ENCODE measurements around the gene KLHL29.

KLHL29 gene

DNA sequence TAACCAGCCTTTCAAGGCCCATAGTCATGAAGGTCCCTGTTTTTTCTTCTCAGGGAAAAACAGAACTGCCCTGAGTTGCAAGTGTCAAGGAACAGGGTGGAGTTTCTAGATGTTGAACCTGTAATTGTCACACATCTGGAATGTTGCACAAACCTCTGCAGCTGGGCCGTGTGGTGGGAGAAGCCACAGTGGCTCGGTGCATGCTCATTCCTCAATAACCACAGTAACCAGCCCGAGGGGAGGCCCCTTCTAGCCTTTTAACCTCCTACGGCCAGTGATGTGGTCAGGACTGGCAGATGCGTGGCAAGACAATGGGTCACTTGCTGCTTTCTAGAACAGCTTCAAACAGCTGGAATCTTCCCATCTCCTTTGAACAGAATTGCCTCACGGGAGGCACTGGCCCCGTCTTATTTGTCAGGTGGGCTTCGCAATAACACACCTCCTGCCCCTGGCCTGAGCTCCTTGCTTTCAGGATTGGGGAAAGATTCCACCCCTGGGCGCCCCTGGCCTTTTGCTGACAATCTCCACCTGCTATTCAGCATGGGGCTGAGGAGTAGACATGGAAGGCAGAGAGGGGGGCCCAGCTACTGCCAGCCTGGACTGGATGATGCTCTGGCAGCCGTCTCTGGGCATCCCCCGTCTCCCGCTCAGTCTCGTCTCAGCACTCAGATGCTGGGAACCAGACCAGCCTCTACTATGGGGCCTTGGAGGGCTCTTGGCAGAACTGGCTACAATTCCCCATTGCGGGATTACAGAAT is 102.9 kb downstream of the KLHL29 start:
- H3K9ac ChIP-seq (ENCODE audit: low read length): no peak overlapping the region
- no peaks in the 10 kb centered on the region for H3K9me2 ChIP-seq (replicated peaks; ENCODE audit: insufficient read depth, low read length)
- H3K9me3 ChIP-seq (replicated peaks; ENCODE audit: insufficient read depth, low read length): no peaks in the 10 kb centered on the region
- H3F3A ChIP-seq (ENCODE audit: insufficient read depth, low read length): no peaks in the 10 kb centered on the region
- no peak for DNase-seq
- TF ChIP-seq EZH2phosphoT487 (IDR thresholded peaks at IDR 0.05; ENCODE audit: low read length) (no peak), EZH2 (optimal IDR thresholded peaks at IDR 0.05; ENCODE audit: low read depth, low read length) (no peak)
- TF ChIP-seq, protein P1, sequence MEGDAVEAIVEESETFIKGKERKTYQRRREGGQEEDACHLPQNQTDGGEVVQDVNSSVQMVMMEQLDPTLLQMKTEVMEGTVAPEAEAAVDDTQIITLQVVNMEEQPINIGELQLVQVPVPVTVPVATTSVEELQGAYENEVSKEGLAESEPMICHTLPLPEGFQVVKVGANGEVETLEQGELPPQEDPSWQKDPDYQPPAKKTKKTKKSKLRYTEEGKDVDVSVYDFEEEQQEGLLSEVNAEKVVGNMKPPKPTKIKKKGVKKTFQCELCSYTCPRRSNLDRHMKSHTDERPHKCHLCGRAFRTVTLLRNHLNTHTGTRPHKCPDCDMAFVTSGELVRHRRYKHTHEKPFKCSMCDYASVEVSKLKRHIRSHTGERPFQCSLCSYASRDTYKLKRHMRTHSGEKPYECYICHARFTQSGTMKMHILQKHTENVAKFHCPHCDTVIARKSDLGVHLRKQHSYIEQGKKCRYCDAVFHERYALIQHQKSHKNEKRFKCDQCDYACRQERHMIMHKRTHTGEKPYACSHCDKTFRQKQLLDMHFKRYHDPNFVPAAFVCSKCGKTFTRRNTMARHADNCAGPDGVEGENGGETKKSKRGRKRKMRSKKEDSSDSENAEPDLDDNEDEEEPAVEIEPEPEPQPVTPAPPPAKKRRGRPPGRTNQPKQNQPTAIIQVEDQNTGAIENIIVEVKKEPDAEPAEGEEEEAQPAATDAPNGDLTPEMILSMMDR (IDR thresholded peaks at IDR 0.05; ENCODE audit: low read length): no peak
- H3K79me2 ChIP-seq (ENCODE audit: low read length): no peaks in the 10 kb centered on the region
- H3K27ac ChIP-seq (ENCODE audit: low read length): no peak overlapping the region
- no peak overlapping the region for H3K4me2 ChIP-seq (ENCODE audit: low read depth, low read length)
- no peak overlapping the region for H2AFZ ChIP-seq (ENCODE audit: low read length)
- no peaks in the 10 kb centered on the region for H3K27me3 ChIP-seq (replicated peaks; ENCODE audit: insufficient read depth, low read length)
- H3K4me1 ChIP-seq (ENCODE audit: low read length): no peaks in the 10 kb centered on the region
- H3K36me3 ChIP-seq (replicated peaks; ENCODE audit: insufficient read depth, low read length): no peaks in the 10 kb centered on the region
- H4K20me1 ChIP-seq (ENCODE audit: insufficient read depth, low read length): no peaks in the 10 kb centered on the region
- no peak overlapping the region for H3K4me3 ChIP-seq (ENCODE audit: low read length)

GRCh38 chr2:23488584-23488983 is 103.6 kb downstream of the KLHL29 start:
- Histone ChIP-seq H2AFZ (ENCODE audit: low read length) (no peak overlapping the region), H4K20me1 (ENCODE audit: insufficient read depth, low read length) (no peaks in the 10 kb centered on the region), H3K79me2 (ENCODE audit: low read length) (no peaks in the 10 kb centered on the region), H3K9ac (ENCODE audit: low read length) (no peak overlapping the region), H3K4me1 (ENCODE audit: low read length) (no peaks in the 10 kb centered on the region), H3K27ac (ENCODE audit: low read length) (no peak overlapping the region), H3K27me3 (replicated peaks; ENCODE audit: insufficient read depth, low read length) (no peaks in the 10 kb centered on the region), H3K4me2 (ENCODE audit: low read depth, low read length) (no peak overlapping the region), H3F3A (ENCODE audit: insufficient read depth, low read length) (no peaks in the 10 kb centered on the region), H3K36me3 (replicated peaks; ENCODE audit: insufficient read depth, low read length) (no peaks in the 10 kb centered on the region), H3K9me2 (replicated peaks; ENCODE audit: insufficient read depth, low read length) (no peaks in the 10 kb centered on the region), H3K4me3 (ENCODE audit: low read length) (no peak overlapping the region), H3K9me3 (replicated peaks; ENCODE audit: insufficient read depth, low read length) (no peaks in the 10 kb centered on the region)
- DNase-seq: no peak
- TF ChIP-seq, protein P1 (IDR thresholded peaks at IDR 0.05; ENCODE audit: low read length): no peak
- no peak for TF ChIP-seq EZH2phosphoT487 (IDR thresholded peaks at IDR 0.05; ENCODE audit: low read length)
- TF ChIP-seq EZH2 (optimal IDR thresholded peaks at IDR 0.05; ENCODE audit: low read depth, low read length): no peak

- Histone ChIP-seq H3K9me3 (replicated peaks; ENCODE audit: insufficient read depth, low read length) (no peaks in the 10 kb centered on the region), H3K36me3 (replicated peaks; ENCODE audit: insufficient read depth, low read length) (no peaks in the 10 kb centered on the region), H4K20me1 (ENCODE audit: insufficient read depth, low read length) (no peaks in the 10 kb centered on the region), H3K9me2 (replicated peaks; ENCODE audit: insufficient read depth, low read length) (no peaks in the 10 kb centered on the region), H3K27ac (ENCODE audit: low read length) (no peak overlapping the region), H3F3A (ENCODE audit: insufficient read depth, low read length) (no peaks in the 10 kb centered on the region), H3K4me1 (ENCODE audit: low read length) (no peaks in the 10 kb centered on the region), H3K27me3 (replicated peaks; ENCODE audit: insufficient read depth, low read length) (no peaks in the 10 kb centered on the region), H3K4me3 (ENCODE audit: low read length) (no peak overlapping the region), H2AFZ (ENCODE audit: low read length) (no peak overlapping the region), H3K79me2 (ENCODE audit: low read length) (no peaks in the 10 kb centered on the region), H3K9ac (ENCODE audit: low read length) (no peak overlapping the region), H3K4me2 (ENCODE audit: low read depth, low read length) (no peak overlapping the region)
- no peak for TF ChIP-seq EZH2 (optimal IDR thresholded peaks at IDR 0.05; ENCODE audit: low read depth, low read length)
- TF ChIP-seq EZH2phosphoT487 (IDR thresholded peaks at IDR 0.05; ENCODE audit: low read length): no peak
- TF ChIP-seq, protein P1 (IDR thresholded peaks at IDR 0.05; ENCODE audit: low read length): no peak
- DNase-seq: no peak
These were observed 104.7 kb downstream of the KLHL29 start for GRCh38 chr2:23489471-23490322.
